B cell (primary cell): Measurements from ENCODE around the gene CSMD2.

Source experiments
- CTCF ChIP-seq: fragments of 200-600 bp; IDR thresholded peaks from one replicate; pipeline ENCODE4 v1.8.0; 2022; ENCODE audit warnings: antibody characterized with exemption, mild to moderate bottlenecking
- EZH2 ChIP-seq: IDR thresholded peaks from 2 replicates; pipeline ENCODE4 v1.6.1; 2012; ENCODE audit warnings: borderline replicate concordance, low read depth, mild to moderate bottlenecking, moderate library complexity, low read length; ENCODE audit not compliant: insufficient read depth, poor library complexity, severe bottlenecking

GRCh38 chr1:33696311-33696710, 468.7 kb downstream of the CSMD2 start:
- TF ChIP-seq CTCF = no peak
- TF ChIP-seq EZH2 = no peak
